Mucosa of gallbladder (tissue), 1 donor: Measurements from ENCODE around the gene LRRC49. TPM values are rescaled to one million over a fixed set of nuclear protein-coding genes. Genes with fewer than 3 reads are reported as not detected.
"Not testable (repeated sequence)": the region's sequence is repeated elsewhere in the genome, so short reads cannot be mapped to it uniquely, and the experiment has no call there.

Source experiments
- DNase-seq: peaks from one replicate; pipeline ENCODE4 v3.0.0-alpha.2; 2020; ENCODE audit warnings: low spot score
- total RNA-seq: library from RNA; stranded (reverse); gene quantifications from one replicate; pipeline ENCODE4 v1.2.1, GENCODE V29; 2021
- donor health status: DM: no; HTN: no; CAD: no.

LRRC49 gene
- total RNA-seq, 1 donor from 2014 or later: 9.8 TPM

DNA sequence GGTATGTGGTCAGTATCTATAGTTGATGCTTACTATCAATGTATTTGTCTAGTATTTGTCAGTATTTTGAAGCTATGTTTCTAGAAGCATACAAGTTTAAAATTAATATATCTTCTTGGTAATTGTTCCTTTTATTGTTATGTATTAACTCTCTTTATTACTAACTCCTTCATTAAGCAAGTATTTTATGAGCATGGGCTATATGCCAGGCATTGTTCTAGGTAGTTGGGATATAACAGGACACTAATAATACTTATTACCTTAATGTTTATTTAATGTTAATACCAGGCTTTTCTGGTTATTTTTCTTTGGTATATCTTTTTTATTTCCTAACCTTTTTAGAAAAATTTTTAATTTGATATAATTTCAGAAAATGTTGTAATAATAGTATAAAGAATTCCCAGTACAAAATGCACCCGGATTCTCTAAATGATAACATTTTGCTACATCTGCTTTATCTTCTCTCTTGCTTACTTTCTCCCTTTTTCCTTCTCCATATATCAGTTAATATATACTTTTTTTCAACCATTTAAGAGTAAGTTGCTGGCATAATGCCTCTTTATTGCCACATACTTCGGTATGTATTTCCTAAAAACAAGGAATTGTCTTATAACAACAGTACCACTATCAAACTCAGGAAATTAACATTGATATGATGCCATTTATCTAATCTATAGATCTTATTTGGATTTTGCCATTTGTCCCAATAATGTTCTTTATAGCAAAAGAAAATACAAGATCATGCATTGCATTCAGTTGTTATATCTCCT is 30.9 kb downstream of the LRRC49 start:
- DNase-seq: no peak

- DNase-seq: not testable (repeated sequence)
Measured at GRCh38 chr15:70926914-70927313, 34.3 kb downstream of the LRRC49 start.

DNA sequence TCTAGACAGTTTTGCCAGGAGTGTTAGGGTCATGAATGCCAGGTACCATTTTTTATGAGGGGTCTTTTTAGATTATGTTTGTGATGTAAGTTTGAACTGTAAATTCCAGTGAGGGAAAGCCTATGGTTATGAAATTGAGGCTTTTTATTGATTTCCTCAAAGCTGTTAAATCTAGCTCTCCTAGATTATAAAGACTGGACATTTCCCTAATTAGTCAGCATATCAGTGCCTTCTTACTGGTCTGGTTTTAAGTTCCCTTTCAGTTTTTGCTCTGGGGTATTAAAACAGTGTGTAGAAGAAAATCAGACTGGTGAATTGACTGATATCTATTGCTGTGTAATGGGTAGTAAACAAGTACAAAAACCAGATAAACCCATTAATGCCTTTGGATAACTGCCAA is 39.2 kb downstream of the LRRC49 start:
- no peak for DNase-seq

DNA sequence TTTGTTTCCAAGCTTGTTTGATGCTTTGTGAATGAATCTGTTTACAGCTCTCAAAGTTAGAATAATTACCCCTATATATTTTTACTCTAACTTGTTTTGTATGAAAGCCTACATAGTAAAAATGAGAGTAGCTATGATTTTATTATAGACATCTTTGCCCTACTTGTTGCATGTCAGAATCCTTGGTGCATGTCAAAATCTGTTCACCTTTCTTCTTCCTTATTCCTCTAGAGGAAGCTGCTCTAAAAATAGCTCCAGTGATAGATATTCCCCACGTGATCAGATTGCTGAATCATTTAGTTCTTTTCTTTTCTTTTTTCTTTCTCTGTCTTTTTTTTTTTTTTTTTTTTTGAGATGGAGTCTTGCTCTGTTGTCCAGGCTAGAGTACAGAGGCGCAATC is 39.8 kb downstream of the LRRC49 start:
- no peak for DNase-seq

DNA sequence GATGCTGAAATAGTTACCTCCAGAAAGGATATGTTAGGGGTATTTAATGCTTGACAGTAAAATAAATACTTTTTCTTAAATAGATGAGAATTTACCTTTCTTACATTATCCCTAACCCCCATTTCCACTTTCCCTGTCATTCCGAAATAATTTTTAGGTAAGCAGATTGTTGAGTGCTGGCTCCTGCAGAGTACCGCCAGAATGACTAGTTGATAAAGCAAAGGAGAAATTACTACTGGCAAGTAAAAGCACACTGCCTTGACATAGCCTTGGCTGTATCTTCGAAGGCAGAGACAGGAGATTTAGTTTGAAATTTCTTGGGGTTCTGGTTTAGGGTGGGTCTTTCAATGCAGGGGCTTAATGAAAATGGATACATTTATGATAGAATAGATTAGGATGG is 40.8 kb downstream of the LRRC49 start:
- DNase-seq: no peak

DNA sequence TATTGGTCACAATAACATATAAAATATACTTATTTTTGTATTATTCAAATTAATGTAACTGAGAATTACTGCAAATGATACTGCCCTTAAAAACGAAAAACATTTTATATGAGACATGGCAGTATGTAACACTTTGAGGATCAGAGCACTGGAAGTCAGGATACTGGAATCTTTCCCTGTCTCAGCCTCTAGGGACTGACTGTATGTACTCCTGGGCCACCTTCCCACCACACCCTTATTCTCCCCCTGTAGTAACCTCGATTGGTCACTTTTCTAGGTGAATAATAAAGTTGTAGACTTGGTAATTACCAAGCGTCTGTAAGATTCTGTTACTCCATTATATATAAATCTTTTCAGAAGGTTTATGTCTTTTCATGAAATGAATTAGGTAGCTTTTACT is 43.0 kb downstream of the LRRC49 start:
- DNase-seq: no peak

DNA sequence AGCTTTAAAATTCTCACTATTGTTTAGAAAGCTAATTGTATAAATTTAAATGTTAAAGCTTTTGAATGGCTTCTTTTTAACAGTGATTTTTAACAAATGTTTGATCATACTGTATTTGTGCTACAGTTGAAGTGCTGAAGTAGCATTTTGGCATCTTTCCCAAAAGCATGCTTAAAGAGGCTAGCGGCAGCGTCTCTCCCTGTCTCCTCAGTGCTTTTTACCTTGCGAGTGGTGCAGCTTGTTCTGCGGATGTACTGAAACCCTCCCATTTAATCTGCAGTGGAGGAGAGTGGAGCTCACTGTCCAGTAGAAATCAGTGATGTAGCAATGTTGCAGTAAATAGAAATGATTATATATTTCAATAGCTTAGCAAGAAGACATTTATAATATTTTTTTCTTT is 43.7 kb downstream of the LRRC49 start:
- DNase-seq: no peak

DNA sequence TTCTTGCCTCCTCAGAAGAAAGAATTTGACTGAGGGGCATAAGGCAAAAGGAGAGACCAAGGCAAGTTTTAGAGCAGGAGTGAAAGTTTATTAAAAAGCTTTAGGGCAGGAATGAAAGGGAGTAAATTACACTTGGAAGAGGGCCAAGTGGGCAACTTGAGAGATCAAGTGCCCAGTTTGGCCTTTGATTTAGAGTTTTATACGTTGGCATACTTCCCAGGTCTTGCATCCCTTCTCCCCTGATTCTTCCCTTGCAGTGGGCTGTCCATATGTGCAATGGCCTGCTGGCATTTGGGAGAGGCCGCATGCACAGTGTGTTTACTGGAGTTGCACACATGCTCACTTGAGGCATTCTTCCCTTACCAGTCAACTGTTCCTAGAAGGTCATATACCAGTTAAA is 50.7 kb downstream of the LRRC49 start:
- not testable (repeated sequence) for DNase-seq

GRCh38 chr15:70947351-70948335 is 55.0 kb downstream of the LRRC49 start:
- DNase-seq: no peak

- no peak for DNase-seq
Measured at GRCh38 chr15:70950953-70951352, 58.3 kb downstream of the LRRC49 start.

DNA sequence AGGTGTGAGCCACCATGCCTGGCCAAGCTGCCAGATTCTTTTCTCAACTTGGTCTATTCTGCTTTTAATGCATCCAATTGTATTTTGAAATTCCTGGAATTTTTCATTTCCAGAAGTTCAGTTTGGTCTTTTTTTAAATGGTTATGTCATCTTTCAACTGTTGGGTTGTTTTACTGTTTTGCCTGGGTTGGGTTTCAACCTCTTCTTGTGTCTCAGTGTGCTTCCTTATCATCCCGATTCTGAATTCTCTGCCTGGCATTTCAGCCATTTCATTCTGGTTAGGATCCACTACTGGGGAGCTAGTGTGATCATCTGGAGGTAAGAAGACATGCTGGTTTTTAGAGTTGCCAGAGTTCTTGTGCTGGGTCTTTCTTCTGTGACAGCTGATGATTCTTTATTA is 61.5 kb downstream of the LRRC49 start:
- DNase-seq: no peak

GRCh38 chr15:70954733-70955132 is 62.1 kb downstream of the LRRC49 start:
- DNase-seq: no peak

DNA sequence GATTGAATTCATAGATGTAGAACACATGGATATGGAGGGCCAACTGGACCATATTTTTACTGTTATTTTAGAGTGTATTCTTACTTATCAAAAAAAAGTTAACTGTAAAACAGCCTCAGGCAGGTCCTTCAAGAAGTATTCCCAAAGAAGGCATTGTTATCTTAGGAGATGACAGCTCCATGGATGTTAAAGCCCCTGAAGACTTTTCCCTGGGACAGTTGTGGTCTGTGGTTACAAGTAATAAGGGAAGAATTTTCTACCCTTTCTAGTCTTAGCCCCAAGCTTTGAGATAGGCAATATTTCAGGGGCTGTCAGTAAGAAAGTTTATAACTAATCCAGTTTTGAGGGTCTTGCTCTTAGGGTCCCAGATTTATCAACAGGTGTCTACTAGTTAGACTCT is 62.5 kb downstream of the LRRC49 start:
- DNase-seq: no peak

DNA sequence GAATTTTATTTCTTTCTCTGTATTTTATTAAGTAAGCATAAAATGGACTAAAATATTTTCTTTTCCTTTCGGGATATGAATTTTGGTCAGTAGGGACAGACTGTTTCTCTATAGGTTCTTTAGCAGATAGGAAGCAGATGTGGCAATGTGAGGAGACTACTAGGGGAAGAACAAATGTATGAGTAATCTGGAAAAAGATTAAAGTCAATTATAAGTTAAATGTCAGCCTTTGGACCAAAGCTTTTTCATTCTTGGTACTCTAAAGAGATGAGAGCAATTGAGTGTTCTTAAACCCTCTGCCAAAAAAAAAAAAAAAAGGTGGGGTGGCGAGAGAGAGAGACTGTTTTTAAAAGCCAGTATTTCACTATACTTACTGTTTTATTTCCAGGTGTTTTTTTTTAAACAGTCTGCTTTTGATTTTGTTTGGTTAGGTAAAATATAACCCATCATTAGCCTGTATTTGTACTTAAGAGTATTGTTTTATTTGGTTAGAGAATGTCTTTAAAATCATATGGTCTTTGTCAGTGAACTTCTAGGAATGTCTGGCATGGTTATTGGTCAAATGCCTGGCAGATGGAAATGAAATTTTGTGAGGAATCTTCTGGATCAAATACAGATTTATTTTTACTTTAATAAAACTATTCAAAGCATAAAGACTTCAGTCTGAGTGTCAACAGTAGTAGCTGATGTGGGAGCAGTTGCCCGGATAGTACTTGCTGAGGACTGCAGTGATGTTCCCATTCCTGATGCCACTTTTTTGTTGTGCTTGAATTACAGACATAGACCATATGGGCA is 63.8 kb downstream of the LRRC49 start:
- DNase-seq: no peak

DNA sequence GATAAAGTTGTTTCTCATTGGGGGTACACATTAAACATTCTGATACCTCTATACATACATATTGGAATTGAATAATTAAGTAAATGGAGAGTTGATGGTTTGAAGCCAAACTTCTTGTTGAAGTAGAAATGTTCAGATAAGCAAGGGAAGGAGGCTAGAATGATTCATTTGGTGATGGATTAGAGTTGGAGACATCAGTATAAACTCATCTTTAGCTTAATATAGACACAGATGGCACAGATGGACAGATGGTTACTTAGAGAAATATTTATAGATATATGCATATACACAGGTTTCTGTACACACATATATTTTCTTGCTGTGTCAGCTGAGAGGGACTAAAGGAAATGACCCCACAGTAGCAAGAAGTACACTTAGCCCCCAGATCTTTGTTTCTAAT is 69.5 kb downstream of the LRRC49 start:
- no peak for DNase-seq

DNA sequence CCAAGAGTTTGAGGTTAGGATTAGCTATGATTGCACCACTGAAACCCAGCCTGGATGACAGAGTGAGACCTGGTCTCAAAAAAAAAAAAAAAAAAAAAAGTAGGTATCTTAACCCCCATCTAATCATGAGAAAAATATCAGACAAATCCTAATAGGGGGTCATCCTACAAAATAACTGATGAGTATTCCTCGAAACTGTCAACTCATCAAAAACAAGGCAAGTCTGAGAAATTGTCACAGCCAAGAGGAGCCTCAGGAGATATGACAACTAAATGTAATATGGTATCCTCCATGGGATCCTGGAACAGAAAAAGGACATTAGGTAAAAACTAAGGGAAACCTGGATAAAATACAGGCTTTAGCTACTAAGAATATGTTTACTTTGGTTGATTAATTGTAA is 70.6 kb downstream of the LRRC49 start:
- DNase-seq: no peak

DNA sequence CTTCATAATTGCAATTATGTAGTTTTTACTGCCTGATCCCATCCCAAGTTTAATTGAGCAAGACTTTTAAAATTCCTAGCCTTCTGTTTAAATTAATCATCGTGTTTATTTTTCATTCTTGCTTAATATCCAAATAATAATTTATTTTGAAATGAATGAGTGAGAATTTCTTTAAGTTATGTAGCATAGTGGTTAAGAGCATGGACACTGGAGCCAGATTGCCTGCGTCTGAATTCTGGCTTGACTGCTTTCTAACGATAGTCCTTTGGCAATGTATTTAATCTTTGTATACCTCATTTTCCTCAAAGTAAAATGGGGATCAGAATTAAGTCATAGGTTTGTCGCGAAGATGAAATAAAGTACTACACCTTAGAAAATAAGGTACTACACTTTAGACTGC is 71.4 kb downstream of the LRRC49 start:
- no peak for DNase-seq

- no peak for DNase-seq
Measured at GRCh38 chr15:70964686-70965085, 72.1 kb downstream of the LRRC49 start.

GRCh38 chr15:70967646-70968045 is 75.0 kb downstream of the LRRC49 start:
- DNase-seq: no peak

DNA sequence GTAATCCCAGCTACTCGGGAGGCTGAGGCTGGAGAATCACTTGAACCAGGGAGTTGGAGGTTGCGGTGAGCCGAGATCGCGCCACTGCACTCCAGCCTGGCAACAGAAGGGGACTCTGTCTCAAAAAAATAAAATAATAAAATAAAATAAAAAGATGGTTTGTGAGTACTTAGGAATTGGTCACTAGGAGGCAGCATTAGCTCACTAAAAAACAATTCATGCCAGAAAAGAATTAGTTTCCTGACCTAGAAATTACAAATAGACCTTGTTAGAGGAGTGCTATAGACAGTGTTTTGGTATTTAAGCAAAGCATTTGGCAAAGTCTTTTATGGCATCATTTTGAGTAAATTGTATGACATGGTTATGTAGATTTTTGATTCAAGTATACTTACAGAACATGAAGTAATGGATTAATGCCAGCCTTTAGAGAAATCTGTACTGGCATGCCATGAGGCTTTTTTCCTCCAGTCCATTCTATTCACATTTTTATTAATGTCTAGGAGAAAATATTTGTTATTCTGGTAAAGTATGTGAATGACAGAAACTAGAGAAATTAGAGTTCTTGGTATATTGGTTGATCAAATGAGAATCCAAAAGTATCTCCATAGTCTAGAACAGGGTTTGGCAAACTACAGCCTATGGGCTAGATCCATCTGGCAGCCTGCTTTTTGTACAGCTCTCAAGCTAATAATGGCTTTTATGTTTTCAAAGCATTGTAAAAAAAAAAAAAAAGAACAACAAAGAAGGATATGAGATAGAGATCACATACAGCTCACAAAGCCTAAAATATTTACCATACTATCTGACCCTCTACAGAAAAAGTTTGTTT is 81.6 kb downstream of the LRRC49 start:
- DNase-seq: no peak

DNA sequence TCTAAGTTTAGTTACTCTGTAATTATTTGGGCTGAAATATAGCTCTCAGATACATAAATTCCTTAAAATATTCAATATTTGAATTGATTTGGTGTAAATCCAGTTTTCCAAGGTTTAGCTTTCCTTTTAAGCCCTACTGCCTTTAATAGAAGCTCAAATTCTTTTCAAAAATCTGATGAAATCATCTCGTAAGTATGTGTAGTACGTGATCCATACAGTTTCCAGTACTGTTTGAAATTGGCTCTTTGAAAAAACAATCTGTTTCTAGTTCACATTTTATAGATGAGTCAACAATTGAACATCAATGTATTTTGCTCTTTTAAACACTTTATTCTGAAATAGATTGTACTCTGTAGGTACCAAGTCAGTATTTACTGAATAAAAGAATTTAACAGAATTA is 84.2 kb downstream of the LRRC49 start:
- DNase-seq: no peak
